WTC11 (cell line): ENCODE results near the gene GFOD2. TPM values are rescaled to one million over a fixed set of nuclear protein-coding genes. Genes with fewer than 3 reads are reported as not detected.

ENCODE experiments used
- ATAC-seq: fragments of 200-7000 bp; cut with Tn5 transposase; 2 replicates; pipeline ENCODE4 v1.10.0; 2021; ENCODE audit warnings: mild to moderate bottlenecking, moderate library complexity
- CTCF ChIA-PET: fragments of 300-600 bp; sonication (Branson Sonifier 250); formaldehyde crosslinking; loops from one replicate; lab custom pipeline; 2021; ENCODE audit warnings: antibody characterized with exemption; lab: Charles Lee
- POLR2A ChIA-PET: fragments of 350-600 bp; sonication (Branson Sonifier 250); formaldehyde crosslinking; loops from one replicate; lab custom pipeline; 2021; ENCODE audit warnings: antibody characterized with exemption; lab: Charles Lee
- DNase-seq: peaks from one replicate; pipeline ENCODE4 v3.0.0; 2021; ENCODE audit warnings: low spot score
- H3K27ac Mint-ChIP-seq: 2 replicates; pipeline ENCODE4 v1.8.0; 2021; ENCODE audit warnings: mixed read lengths
- H3K27me3 Mint-ChIP-seq: 2 replicates; pipeline ENCODE4 v1.8.0; 2021; ENCODE audit warnings: low read depth, mild to moderate bottlenecking, moderate library complexity, mixed read lengths
- H3K36me3 Mint-ChIP-seq: 2 replicates; pipeline ENCODE4 v1.8.0; 2021; ENCODE audit warnings: mixed read lengths
- H3K4me1 Mint-ChIP-seq: 2 replicates; pipeline ENCODE4 v1.8.0; 2022; ENCODE audit warnings: mixed read lengths
- H3K4me3 Mint-ChIP-seq: 2 replicates; pipeline ENCODE4 v1.8.0; 2021; ENCODE audit warnings: mild to moderate bottlenecking, moderate library complexity, mixed read lengths
- H3K9me3 Mint-ChIP-seq: 2 replicates; pipeline ENCODE4 v1.8.0; 2021; ENCODE audit warnings: mixed read lengths
- E2F5 ChIP-seq: sonication (generic); formaldehyde crosslinking; IDR thresholded peaks from 2 replicates; pipeline ENCODE4 v1.8.1; 2022; ENCODE audit warnings: mild to moderate bottlenecking, moderate library complexity, missing genetic modification reagents
- ELF4 ChIP-seq: sonication (generic); formaldehyde crosslinking; IDR thresholded peaks from 2 replicates; pipeline ENCODE4 v1.8.1; 2022; ENCODE audit warnings: low read depth, mild to moderate bottlenecking, moderate library complexity, missing genetic modification reagents
- EMX1 ChIP-seq: fragments of 250-450 bp; sonication (Bioruptor Pico); IDR thresholded peaks from 2 replicates; pipeline ENCODE4 v1.8.0; 2021; ENCODE audit warnings: mild to moderate bottlenecking
- ERG ChIP-seq: fragments of 250-450 bp; sonication (Bioruptor Pico); IDR thresholded peaks from 2 replicates; pipeline ENCODE4 v1.8.0; 2021; ENCODE audit warnings: mild to moderate bottlenecking
- FOXJ3 ChIP-seq: sonication (generic); formaldehyde crosslinking; IDR thresholded peaks from 2 replicates; pipeline ENCODE4 v1.9.0; 2021; ENCODE audit warnings: missing genetic modification reagents, mild to moderate bottlenecking, borderline replicate concordance
- GABPB1 ChIP-seq: sonication (generic); formaldehyde crosslinking; IDR thresholded peaks from 2 replicates; pipeline ENCODE4 v1.8.1; 2023; ENCODE audit warnings: mild to moderate bottlenecking, missing genetic modification reagents
- GRHL2 ChIP-seq: fragments of 250-450 bp; sonication (Bioruptor Pico); IDR thresholded peaks from 2 replicates; pipeline ENCODE4 v1.8.0; 2022; ENCODE audit warnings: mild to moderate bottlenecking, moderate library complexity; ENCODE audit not compliant: insufficient replicate concordance, severe bottlenecking
- PRDM15 ChIP-seq: sonication (generic); formaldehyde crosslinking; IDR thresholded peaks from 2 replicates; pipeline ENCODE4 v1.8.0; 2022; ENCODE audit warnings: missing genetic modification reagents
- RELA ChIP-seq: sonication (generic); formaldehyde crosslinking; IDR thresholded peaks from 2 replicates; pipeline ENCODE4 v1.8.1; 2022; ENCODE audit warnings: missing genetic modification reagents, mild to moderate bottlenecking, borderline replicate concordance
- RORB ChIP-seq: fragments of 250-450 bp; sonication (Bioruptor Pico); IDR thresholded peaks from 2 replicates; pipeline ENCODE4 v1.9.0; 2021; ENCODE audit warnings: mild to moderate bottlenecking
- SMAD4 ChIP-seq: sonication (generic); formaldehyde crosslinking; IDR thresholded peaks from 2 replicates; pipeline ENCODE4 v1.8.0; 2022; ENCODE audit warnings: mild to moderate bottlenecking, missing genetic modification reagents
- SOX15 ChIP-seq: fragments of 250-450 bp; sonication (Bioruptor Pico); IDR thresholded peaks from 2 replicates; pipeline ENCODE4 v1.9.0; 2021; ENCODE audit warnings: mild to moderate bottlenecking
- ZMAT4 ChIP-seq: fragments of 250-450 bp; sonication (Bioruptor Pico); IDR thresholded peaks from 2 replicates; pipeline ENCODE4 v1.9.0; 2021; ENCODE audit warnings: mild to moderate bottlenecking
- ZNF263 ChIP-seq: sonication (generic); formaldehyde crosslinking; IDR thresholded peaks from 2 replicates; pipeline ENCODE4 v1.8.1; 2022; ENCODE audit warnings: low read depth, mild to moderate bottlenecking, moderate library complexity, missing genetic modification reagents
- ZNF396 ChIP-seq: fragments of 250-450 bp; sonication (Bioruptor Pico); IDR thresholded peaks from 2 replicates; pipeline ENCODE4 v1.8.0; 2021; ENCODE audit warnings: mild to moderate bottlenecking, moderate library complexity, borderline replicate concordance
- total RNA-seq: library from RNA; stranded (reverse); gene quantifications from 3 replicates; pipeline ENCODE4 v1.2.3, GENCODE V29; 2021
- TF ChIP-seq, protein P1 (sequence below): fragments of 200-600 bp; IDR thresholded peaks from 2 replicates; pipeline ENCODE4 v1.8.0; 2022; ENCODE audit warnings: antibody characterized with exemption
- TF ChIP-seq, protein P2 (sequence below): sonication (generic); formaldehyde crosslinking; IDR thresholded peaks from 2 replicates; pipeline ENCODE4 v1.8.1; 2023; ENCODE audit warnings: mild to moderate bottlenecking, missing genetic modification reagents, moderate library complexity
- TF ChIP-seq, protein P3 (sequence below): sonication (generic); formaldehyde crosslinking; IDR thresholded peaks from 2 replicates; pipeline ENCODE4 v1.8.1; 2023; ENCODE audit warnings: mild to moderate bottlenecking, missing genetic modification reagents, borderline replicate concordance
- TF ChIP-seq, protein P4 (sequence below): fragments of 250-450 bp; sonication (Bioruptor Pico); conservative IDR thresholded peaks from 2 replicates; pipeline ENCODE4 v1.9.0; 2021; ENCODE audit warnings: mild to moderate bottlenecking

GFOD2 gene
- total RNA-seq, 1 experiment from 2014 or later: 29.5 TPM

DNA sequence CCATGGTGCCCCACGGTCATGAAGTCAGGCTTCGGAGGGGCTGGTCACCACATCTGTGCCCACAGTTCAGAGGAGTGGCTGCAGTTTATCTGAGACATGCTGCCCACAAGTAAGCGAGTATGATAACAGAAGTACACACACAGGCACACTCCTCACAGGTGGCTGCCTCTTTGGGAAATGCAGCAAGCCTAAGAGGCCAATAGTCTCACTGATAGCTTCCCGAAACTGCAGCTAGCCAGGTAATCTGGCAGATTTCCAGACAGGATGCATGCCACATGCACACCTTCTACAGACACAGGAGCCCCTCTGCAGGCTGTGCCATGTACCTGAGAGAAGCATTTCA is 12.6 kb upstream of the GFOD2 start:
- Mint-ChIP-seq H3K4me3 (no peak overlapping the region), H3K4me1 (no peaks in the 10 kb centered on the region), H3K27me3 (no peaks in the 10 kb centered on the region), H3K36me3 (peaks cover 17% of the 10 kb centered on the region), H3K27ac (no peak overlapping the region), H3K9me3 (no peaks in the 10 kb centered on the region)
- ChIA-PET POLR2A (no interaction called here), CTCF (no interaction called here)
- ATAC-seq: no peak
- TF ChIP-seq RORB (no peak), GRHL2 (CRISPR knock-in tag) (no peak), ELF4 (CRISPR knock-in tag) (no peak), GABPB1 (CRISPR knock-in tag) (no peak), ZNF263 (CRISPR knock-in tag) (no peak), SMAD4 (CRISPR knock-in tag) (no peak), ZMAT4 (CRISPR knock-in tag) (no peak), ZNF396 (CRISPR knock-in tag) (no peak)
- TF ChIP-seq, protein P1, sequence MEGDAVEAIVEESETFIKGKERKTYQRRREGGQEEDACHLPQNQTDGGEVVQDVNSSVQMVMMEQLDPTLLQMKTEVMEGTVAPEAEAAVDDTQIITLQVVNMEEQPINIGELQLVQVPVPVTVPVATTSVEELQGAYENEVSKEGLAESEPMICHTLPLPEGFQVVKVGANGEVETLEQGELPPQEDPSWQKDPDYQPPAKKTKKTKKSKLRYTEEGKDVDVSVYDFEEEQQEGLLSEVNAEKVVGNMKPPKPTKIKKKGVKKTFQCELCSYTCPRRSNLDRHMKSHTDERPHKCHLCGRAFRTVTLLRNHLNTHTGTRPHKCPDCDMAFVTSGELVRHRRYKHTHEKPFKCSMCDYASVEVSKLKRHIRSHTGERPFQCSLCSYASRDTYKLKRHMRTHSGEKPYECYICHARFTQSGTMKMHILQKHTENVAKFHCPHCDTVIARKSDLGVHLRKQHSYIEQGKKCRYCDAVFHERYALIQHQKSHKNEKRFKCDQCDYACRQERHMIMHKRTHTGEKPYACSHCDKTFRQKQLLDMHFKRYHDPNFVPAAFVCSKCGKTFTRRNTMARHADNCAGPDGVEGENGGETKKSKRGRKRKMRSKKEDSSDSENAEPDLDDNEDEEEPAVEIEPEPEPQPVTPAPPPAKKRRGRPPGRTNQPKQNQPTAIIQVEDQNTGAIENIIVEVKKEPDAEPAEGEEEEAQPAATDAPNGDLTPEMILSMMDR: no peak
- TF ChIP-seq, protein P2, sequence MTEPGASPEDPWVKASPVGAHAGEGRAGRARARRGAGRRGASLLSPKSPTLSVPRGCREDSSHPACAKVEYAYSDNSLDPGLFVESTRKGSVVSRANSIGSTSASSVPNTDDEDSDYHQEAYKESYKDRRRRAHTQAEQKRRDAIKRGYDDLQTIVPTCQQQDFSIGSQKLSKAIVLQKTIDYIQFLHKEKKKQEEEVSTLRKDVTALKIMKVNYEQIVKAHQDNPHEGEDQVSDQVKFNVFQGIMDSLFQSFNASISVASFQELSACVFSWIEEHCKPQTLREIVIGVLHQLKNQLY (CRISPR knock-in tag): no peak
- no peak for DNase-seq

DNA sequence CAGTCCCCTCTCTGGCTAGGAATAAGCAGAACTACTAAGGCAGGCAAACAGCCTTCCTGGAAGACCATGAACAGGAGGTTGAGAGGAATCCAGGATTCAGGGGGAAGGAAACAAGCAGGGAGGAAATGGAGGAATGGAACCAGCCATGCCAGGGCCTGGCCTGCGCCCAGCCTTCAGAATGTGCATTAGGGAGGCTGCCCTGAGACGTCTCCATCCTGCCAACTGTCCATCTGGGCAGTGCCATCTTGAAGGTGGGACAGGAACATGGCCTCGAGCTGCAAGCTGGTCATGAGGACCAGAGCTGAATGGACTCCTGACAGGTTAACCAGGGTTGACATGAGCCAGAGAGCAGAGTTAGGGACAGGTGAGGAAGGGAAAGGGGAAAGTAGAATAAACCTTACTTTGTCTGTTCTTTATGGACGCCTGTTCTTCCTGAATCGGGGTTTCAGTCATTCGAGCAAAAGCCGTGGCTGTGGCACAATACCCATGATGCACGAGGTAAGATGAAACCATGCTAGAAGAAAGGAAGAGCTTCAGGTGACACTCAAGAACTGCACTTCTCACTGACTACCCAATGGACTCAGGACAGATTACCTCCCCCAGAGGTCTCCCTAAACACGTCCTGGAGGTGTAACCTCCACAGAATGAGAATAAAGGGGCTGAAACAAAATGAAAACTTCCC is 12.1 kb upstream of the GFOD2 start:
- no peak for ATAC-seq
- Mint-ChIP-seq H3K27ac (no peak overlapping the region), H3K4me1 (no peaks in the 10 kb centered on the region), H3K4me3 (no peak overlapping the region), H3K27me3 (no peaks in the 10 kb centered on the region), H3K36me3 (peaks cover 17% of the 10 kb centered on the region), H3K9me3 (no peaks in the 10 kb centered on the region)
- no peak for TF ChIP-seq EMX1 (CRISPR knock-in tag)
- no peak for TF ChIP-seq E2F5 (CRISPR knock-in tag)
- TF ChIP-seq RELA (CRISPR knock-in tag): no peak
- TF ChIP-seq SOX15 (CRISPR knock-in tag): no peak
- TF ChIP-seq, protein P3, sequence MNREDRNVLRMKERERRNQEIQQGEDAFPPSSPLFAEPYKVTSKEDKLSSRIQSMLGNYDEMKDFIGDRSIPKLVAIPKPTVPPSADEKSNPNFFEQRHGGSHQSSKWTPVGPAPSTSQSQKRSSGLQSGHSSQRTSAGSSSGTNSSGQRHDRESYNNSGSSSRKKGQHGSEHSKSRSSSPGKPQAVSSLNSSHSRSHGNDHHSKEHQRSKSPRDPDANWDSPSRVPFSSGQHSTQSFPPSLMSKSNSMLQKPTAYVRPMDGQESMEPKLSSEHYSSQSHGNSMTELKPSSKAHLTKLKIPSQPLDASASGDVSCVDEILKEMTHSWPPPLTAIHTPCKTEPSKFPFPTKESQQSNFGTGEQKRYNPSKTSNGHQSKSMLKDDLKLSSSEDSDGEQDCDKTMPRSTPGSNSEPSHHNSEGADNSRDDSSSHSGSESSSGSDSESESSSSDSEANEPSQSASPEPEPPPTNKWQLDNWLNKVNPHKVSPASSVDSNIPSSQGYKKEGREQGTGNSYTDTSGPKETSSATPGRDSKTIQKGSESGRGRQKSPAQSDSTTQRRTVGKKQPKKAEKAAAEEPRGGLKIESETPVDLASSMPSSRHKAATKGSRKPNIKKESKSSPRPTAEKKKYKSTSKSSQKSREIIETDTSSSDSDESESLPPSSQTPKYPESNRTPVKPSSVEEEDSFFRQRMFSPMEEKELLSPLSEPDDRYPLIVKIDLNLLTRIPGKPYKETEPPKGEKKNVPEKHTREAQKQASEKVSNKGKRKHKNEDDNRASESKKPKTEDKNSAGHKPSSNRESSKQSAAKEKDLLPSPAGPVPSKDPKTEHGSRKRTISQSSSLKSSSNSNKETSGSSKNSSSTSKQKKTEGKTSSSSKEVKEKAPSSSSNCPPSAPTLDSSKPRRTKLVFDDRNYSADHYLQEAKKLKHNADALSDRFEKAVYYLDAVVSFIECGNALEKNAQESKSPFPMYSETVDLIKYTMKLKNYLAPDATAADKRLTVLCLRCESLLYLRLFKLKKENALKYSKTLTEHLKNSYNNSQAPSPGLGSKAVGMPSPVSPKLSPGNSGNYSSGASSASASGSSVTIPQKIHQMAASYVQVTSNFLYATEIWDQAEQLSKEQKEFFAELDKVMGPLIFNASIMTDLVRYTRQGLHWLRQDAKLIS (CRISPR knock-in tag): no peak
- TF ChIP-seq PRDM15 (CRISPR knock-in tag): no peak
- no peak for TF ChIP-seq ERG (CRISPR knock-in tag)
- TF ChIP-seq FOXJ3 (CRISPR knock-in tag): no peak
- TF ChIP-seq, protein P4, sequence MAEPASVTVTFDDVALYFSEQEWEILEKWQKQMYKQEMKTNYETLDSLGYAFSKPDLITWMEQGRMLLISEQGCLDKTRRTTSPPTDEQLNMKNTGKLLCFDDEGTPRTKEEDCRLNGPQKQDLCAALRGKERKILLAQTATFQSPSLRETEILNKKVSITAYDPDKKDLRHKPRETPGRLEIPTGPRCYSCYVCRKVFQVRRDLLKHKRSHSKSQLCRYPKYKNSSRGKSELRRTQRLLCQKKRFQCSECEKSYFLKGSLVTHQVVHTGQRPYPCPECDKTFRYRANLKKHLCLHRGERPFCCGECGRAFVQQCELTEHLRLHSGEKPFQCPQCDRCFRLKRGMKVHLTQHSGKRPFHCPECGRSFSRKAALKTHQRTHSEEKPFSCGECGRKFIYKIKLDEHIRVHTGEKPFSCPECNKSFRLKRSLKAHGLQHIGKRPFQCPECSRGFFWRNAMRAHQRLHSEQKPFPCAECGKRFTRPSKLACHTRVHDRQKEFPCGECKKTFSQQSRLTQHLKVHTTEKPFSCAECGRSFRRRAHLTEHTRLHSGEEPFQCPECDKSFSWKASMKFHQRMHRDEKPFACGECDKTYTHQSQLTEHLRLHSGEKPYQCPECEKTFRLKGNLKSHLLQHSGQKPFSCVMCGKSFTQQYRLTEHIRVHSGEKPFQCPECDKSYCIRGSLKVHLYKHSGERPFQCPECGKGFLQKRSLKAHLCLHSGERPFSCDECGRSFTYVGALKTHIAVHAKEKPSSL: no peak
- ChIA-PET POLR2A (no interaction called here), CTCF (no interaction called here)
- no peak for DNase-seq
